ENCODE results near the gene PEX13. TPM values are rescaled to one million over a fixed set of nuclear protein-coding genes. Genes with fewer than 3 reads are reported as not detected.

Gene PEX13
- total RNA-seq, 1 experiment from 2014 or later = 20.4 TPM

- TF ChIP-seq AR (CRISPR knock-in tag; IDR thresholded peaks at IDR 0.05) (no peak), PREB (CRISPR knock-in tag; IDR thresholded peaks at IDR 0.05; ENCODE audit: borderline replicate concordance) (no peak), TCF7 (CRISPR knock-in tag; IDR thresholded peaks at IDR 0.05; ENCODE audit: low read depth) (no peak), OVOL2 (CRISPR knock-in tag; IDR thresholded peaks at IDR 0.05; ENCODE audit: borderline replicate concordance) (no peak), JAZF1 (CRISPR knock-in tag; IDR thresholded peaks at IDR 0.05) (no peak), GRHL2 (CRISPR knock-in tag; IDR thresholded peaks at IDR 0.05; ENCODE audit: insufficient replicate concordance, severe bottlenecking) (no peak), TP53 (CRISPR knock-in tag; IDR thresholded peaks at IDR 0.05) (no peak), ETV6 (CRISPR knock-in tag; IDR thresholded peaks at IDR 0.05) (no peak), AFF4 (CRISPR knock-in tag; IDR thresholded peaks at IDR 0.05; ENCODE audit: borderline replicate concordance) (no peak), HMGXB4 (CRISPR knock-in tag; IDR thresholded peaks at IDR 0.05) (no peak), MLX (CRISPR knock-in tag; IDR thresholded peaks at IDR 0.05) (no peak), NR3C1 (CRISPR knock-in tag; conservative IDR thresholded peaks at IDR 0.05; ENCODE audit: low read depth) (no peak), SMAD4 (CRISPR knock-in tag; IDR thresholded peaks at IDR 0.05) (no peak)
Observed at GRCh38 chr2:61059382-61059781, 41.9 kb downstream of the PEX13 start (continued).

GRCh38 chr2:61065714-61066709 lies 48.5 kb downstream of the PEX13 start, which contains the start of gene SANBR:
TSS of gene SANBR (plus strand) at chr2:61065871. CDS start at chr2:61070351, 4,480 bp downstream.
- CTCF ChIA-PET = interaction anchor here (1.1 kb wide), 1 partner anchor 79 kb away, joined by 3 read pairs; no protein-coding TSS in a partner anchor
- H3K9me3 Mint-ChIP-seq = no peaks in the 10 kb centered on the region
- TF ChIP-seq SP1 (CRISPR knock-in tag; conservative IDR thresholded peaks at IDR 0.05) (peak; percentile 84), JUN (CRISPR knock-in tag; IDR thresholded peaks at IDR 0.05) (no peak), TEAD1 (CRISPR knock-in tag; IDR thresholded peaks at IDR 0.05) (peak; percentile 65; the same call in 1 of the 2 replicates), ATF3 (CRISPR knock-in tag; conservative IDR thresholded peaks at IDR 0.05) (no peak), ZNF317 (CRISPR knock-in tag; IDR thresholded peaks at IDR 0.05; ENCODE audit: borderline replicate concordance, low read depth) (peak; percentile 9; the same call in 1 of the 2 replicates), EMX1 (CRISPR knock-in tag; IDR thresholded peaks at IDR 0.05) (no peak), NFYB (CRISPR knock-in tag; conservative IDR thresholded peaks at IDR 0.05; ENCODE audit: low read depth) (peak; percentile 90), E2F4 (CRISPR knock-in tag; IDR thresholded peaks at IDR 0.05; ENCODE audit: borderline replicate concordance, low read depth) (0 out of 2 replicates have a peak, but pooled peaks have one; percentile 48), RELA (CRISPR knock-in tag; IDR thresholded peaks at IDR 0.05; ENCODE audit: borderline replicate concordance) (0 out of 2 replicates have a peak, but pooled peaks have one; percentile 61), ZNF138 (CRISPR knock-in tag; conservative IDR thresholded peaks at IDR 0.05) (no peak)

More at GRCh38 chr2:61065714-61066709, 48.5 kb downstream of the PEX13 start, which contains the start of gene SANBR:
- peaks cover 7% of the 10 kb centered on the region for H3K4me1 Mint-ChIP-seq
- DNase-seq (ENCODE audit: low spot score) (peak; percentile 87), ATAC-seq (peak; percentile 96)
- H3K27me3 Mint-ChIP-seq (ENCODE audit: low read depth) = no peaks in the 10 kb centered on the region; the same call in 1 of the 2 replicates
- H3K27ac Mint-ChIP-seq = peak within 1 kb of the TSS; percentile 83
- peak within 1 kb of the TSS; percentile 94 for H3K4me3 Mint-ChIP-seq
- 0 out of 2 replicates have a peak, but pooled peaks cover 3% of the 10 kb centered on the region for H3K36me3 Mint-ChIP-seq
- POLR2A ChIA-PET = interaction anchor here (1.2 kb wide), 1 partner anchor 79 kb away, joined by 4 read pairs; no protein-coding TSS in a partner anchor

Measured in WTC11 (cell line).